H1 (cell line): Measurements from ENCODE around the gene NEDD1. TPM values are rescaled to one million over a fixed set of nuclear protein-coding genes. Genes with fewer than 3 reads are reported as not detected.

Experiments used
- ATF2 ChIP-seq: IDR thresholded peaks from 2 replicates; pipeline ENCODE4 v1.6.1; 2012; ENCODE audit warnings: low read length, inconsistent platforms
- CEBPB ChIP-seq: IDR thresholded peaks from 2 replicates; pipeline ENCODE4 v1.6.1; 2012; ENCODE audit warnings: low read depth, low read length
- CHD2 ChIP-seq: IDR thresholded peaks from 2 replicates; pipeline ENCODE4 v1.6.1; 2012; ENCODE audit warnings: low read length, improper control_type of control experiment
- CREB1 ChIP-seq: IDR thresholded peaks from 2 replicates; pipeline ENCODE4 v1.6.1; 2012; ENCODE audit warnings: inconsistent platforms
- EZH2 ChIP-seq: fragments of 200-600 bp; sonication (generic); IDR thresholded peaks from 2 replicates; pipeline ENCODE4 v1.7.1; 2012; ENCODE audit warnings: low read depth, mild to moderate bottlenecking, moderate library complexity, low read length, inconsistent platforms; ENCODE audit not compliant: severe bottlenecking
- HDAC6 ChIP-seq: IDR thresholded peaks from one replicate; pipeline ENCODE4 v1.7.1; 2012; ENCODE audit warnings: low read depth, mild to moderate bottlenecking, inconsistent platforms, low read length, moderate library complexity
- JUND ChIP-seq: IDR thresholded peaks from 2 replicates; pipeline ENCODE4 v1.6.1; 2011; ENCODE audit warnings: mild to moderate bottlenecking, improper control_type of control experiment, low read length
- RBBP5 ChIP-seq: IDR thresholded peaks from 2 replicates; pipeline ENCODE4 v1.7.1; 2012; ENCODE audit warnings: low read depth, mild to moderate bottlenecking, inconsistent platforms, low read length, moderate library complexity, borderline replicate concordance
- TAF7 ChIP-seq: optimal IDR thresholded peaks from 2 replicates; pipeline ENCODE3; 2011; ENCODE audit warnings: low read depth, mild to moderate bottlenecking, inconsistent platforms, low read length, moderate library complexity, borderline replicate concordance
- TEAD4 ChIP-seq: IDR thresholded peaks from 2 replicates; pipeline ENCODE4 v1.6.1; 2012; ENCODE audit warnings: low read depth, low read length, inconsistent platforms, mixed read lengths
- USF2 ChIP-seq: IDR thresholded peaks from 2 replicates; pipeline ENCODE4 v1.6.1; 2011; ENCODE audit warnings: low read length, improper control_type of control experiment
- polyA plus RNA-seq, 7 experiments: library from polyadenylated mRNA; depleted of rRNA in 3 of 7; stranded (reverse) in 5 of 7; unstranded in 2 of 7; fragments of >200 nt in 5 of 7; fragments of 200-250 nt in 2 of 7; gene quantifications; 1 replicate in 5 of 7; 2 replicates in 1 of 7; 4 replicates in 1 of 7; pipeline versions ENCODE4 v1.2.1 to v1.2.3, GENCODE V29; 2011 to 2013; ENCODE audit warnings: missing spikeins in 2 of 7, mixed read lengths in 2 of 7
- total RNA-seq: library from RNA; stranded (reverse); fragmentation: NEBNext Ultra II Directional; extraction: Animal tissue kit (Norgen Biotek cat#: 25700); gene quantifications from 2 replicates; pipeline ENCODE4 v1.2.1, GENCODE V29; 2021
- TF ChIP-seq, protein P1 (sequence below): IDR thresholded peaks from 2 replicates; pipeline ENCODE4 v1.6.1; 2012; ENCODE audit warnings: inconsistent platforms

The NEDD1 gene
- total and polyA plus RNA-seq, 2 of the 8 experiments (the other 6 are each of a cell fraction or from before 2014, with no cell fraction given): 9.0 to 26.6 TPM

- TF ChIP-seq, protein P1, sequence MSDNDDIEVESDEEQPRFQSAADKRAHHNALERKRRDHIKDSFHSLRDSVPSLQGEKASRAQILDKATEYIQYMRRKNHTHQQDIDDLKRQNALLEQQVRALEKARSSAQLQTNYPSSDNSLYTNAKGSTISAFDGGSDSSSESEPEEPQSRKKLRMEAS: peak; percentile 71
- TF ChIP-seq CEBPB (no peak), TEAD4 (0 out of 2 replicates have a peak, but pooled peaks have one; percentile 4), EZH2 (no peak), HDAC6 (no peak), TAF7 (peak; percentile 69), ATF2 (no peak), USF2 (no peak), RBBP5 (0 out of 2 replicates have a peak, but pooled peaks have one; percentile 57), CREB1 (no peak), JUND (no peak), CHD2 (no peak)
Observed at GRCh38 chr12:96985515-96986362, 78.7 kb downstream of the NEDD1 start (continued).
